Spinal cord (tissue), 10 donors: ENCODE measurements around the gene SPATS2L. TPM values are rescaled to one million over a fixed set of nuclear protein-coding genes. Genes with fewer than 3 reads are reported as not detected.

Experiments
- DNase-seq, 6 donors: peaks; one replicate each; pipeline versions ENCODE4 v3.0.0 to v3.0.0-alpha.2; 2013 to 2015; ENCODE audit warnings: low spot score in 6 of 6, low read depth in 4 of 6
- H3K27ac ChIP-seq: one replicate; pipeline ENCODE4 v1.5.1; 2013; ENCODE audit warnings: low read depth, low read length, control low read depth
- H3K27me3 ChIP-seq: one replicate; pipeline ENCODE4 v1.6.1; 2013; ENCODE audit warnings: low read length; ENCODE audit not compliant: control insufficient read depth, insufficient read depth
- H3K36me3 ChIP-seq: one replicate; pipeline ENCODE4 v1.6.1; 2013; ENCODE audit warnings: low read length; ENCODE audit not compliant: control insufficient read depth, insufficient read depth
- H3K4me1 ChIP-seq: one replicate; pipeline ENCODE4 v1.6.1; 2013; ENCODE audit warnings: low read length; ENCODE audit not compliant: control insufficient read depth, insufficient read depth
- H3K4me3 ChIP-seq: one replicate; pipeline ENCODE4 v1.5.1; 2013; ENCODE audit warnings: low read depth, low read length, control low read depth
- H3K9me3 ChIP-seq: one replicate; pipeline ENCODE4 v1.6.1; 2013; ENCODE audit warnings: low read length; ENCODE audit not compliant: control insufficient read depth, insufficient read depth
- WGBS: methylation state at CpG from one replicate; pipeline ENCODE4 v1.1.5; 2013; ENCODE audit warnings: missing lambda C conversion rate; ENCODE audit not compliant: insufficient coverage; 5-methylcytosine and 5-hydroxymethylcytosine counted together
- polyA plus RNA-seq, 2 donors: library from polyadenylated mRNA; unstranded; fragments of 120-200 nt; gene quantifications; one replicate each; pipeline ENCODE4 v1.2.1, GENCODE V29; 2013; ENCODE audit not compliant: insufficient read length in 2 of 2
- total RNA-seq, 2 donors: library from RNA; depleted of rRNA in 1 of 2; stranded (reverse); fragments of 120-200 nt in 1 of 2; fragments of >200 nt in 1 of 2; gene quantifications; one replicate each; pipeline versions ENCODE4 v1.2.3 to v1.2.4, GENCODE V29; 2013 to 2014
- donor health status: healthy.

Gene SPATS2L
- total and polyA plus RNA-seq, 4 donors: 75.3 to 144 (median 108) TPM

GRCh38 chr2:200490001-200490400, 183.5 kb downstream of the SPATS2L start:
- Histone ChIP-seq H3K9me3 (no peaks in the 10 kb centered on the region), H3K36me3 (peaks cover 12% of the 10 kb centered on the region), H3K27me3 (no peaks in the 10 kb centered on the region), H3K27ac (no peak overlapping the region), H3K4me1 (no peaks in the 10 kb centered on the region), H3K4me3 (no peak overlapping the region)
- WGBS: 93% methylated on average over 21 of the region's 22 CpGs
- DNase-seq: no peak

- H3K4me1 ChIP-seq: no peaks in the 10 kb centered on the region
- H3K36me3 ChIP-seq: peaks cover 16% of the 10 kb centered on the region
- no peaks in the 10 kb centered on the region for H3K27me3 ChIP-seq
- DNase-seq: no peak
- H3K9me3 ChIP-seq: no peaks in the 10 kb centered on the region
- H3K27ac ChIP-seq: no peak overlapping the region
- H3K4me3 ChIP-seq: no peak overlapping the region
Measured at GRCh38 chr2:200492656-200493055, 186.2 kb downstream of the SPATS2L start.

DNA sequence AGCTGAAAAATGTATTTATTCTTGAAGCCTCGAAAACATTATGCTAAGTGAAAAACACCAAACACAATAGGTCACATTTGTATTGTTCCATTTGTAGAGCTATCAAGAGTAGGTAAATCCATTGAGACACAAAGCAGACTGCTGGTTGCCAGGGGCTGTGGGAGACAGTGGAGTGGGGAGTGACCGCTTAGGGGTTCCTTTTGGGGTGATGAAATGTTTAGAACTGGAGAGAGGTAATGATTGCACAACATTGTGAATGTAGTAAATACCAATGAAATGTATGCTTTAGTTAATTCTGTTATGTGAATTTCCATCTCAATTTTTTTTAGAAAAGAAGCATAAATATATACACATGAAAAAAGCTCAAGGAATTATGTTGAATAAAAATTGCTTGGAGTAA, 187.6 kb downstream of the SPATS2L start:
- Histone ChIP-seq H3K27ac (no peak overlapping the region), H3K4me1 (no peaks in the 10 kb centered on the region), H3K9me3 (no peaks in the 10 kb centered on the region), H3K36me3 (peaks cover 16% of the 10 kb centered on the region), H3K27me3 (no peaks in the 10 kb centered on the region), H3K4me3 (no peak overlapping the region)
- WGBS: no CpG with 5 or more reads among the region's 2 CpGs
- no peak for DNase-seq

DNA sequence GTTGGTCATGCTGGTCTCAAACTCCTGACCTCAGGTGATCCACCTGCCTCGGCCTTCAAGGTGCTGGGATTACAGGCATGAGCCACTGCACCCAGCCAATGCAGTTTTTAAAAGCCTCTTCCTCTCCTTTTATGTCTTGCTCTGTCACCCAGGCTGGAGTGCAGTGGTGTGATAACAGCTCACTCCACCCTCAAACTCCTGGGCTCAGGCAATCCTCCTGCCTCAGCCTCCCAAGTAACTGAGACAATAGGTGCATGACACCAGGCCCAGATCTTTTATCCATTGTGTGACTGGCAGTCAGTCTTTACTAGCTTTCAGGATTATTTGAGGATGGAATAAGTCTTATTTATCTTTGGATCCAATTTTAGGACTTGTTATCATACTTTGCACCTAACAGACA, 190.2 kb downstream of the SPATS2L start:
- Histone ChIP-seq H3K4me1 (no peaks in the 10 kb centered on the region), H3K4me3 (no peak overlapping the region), H3K9me3 (no peaks in the 10 kb centered on the region), H3K27me3 (no peaks in the 10 kb centered on the region), H3K27ac (no peak overlapping the region), H3K36me3 (peaks cover 9% of the 10 kb centered on the region)
- no peak for DNase-seq
- 100% methylated on average over 1 of the region's 1 CpG for WGBS

DNA sequence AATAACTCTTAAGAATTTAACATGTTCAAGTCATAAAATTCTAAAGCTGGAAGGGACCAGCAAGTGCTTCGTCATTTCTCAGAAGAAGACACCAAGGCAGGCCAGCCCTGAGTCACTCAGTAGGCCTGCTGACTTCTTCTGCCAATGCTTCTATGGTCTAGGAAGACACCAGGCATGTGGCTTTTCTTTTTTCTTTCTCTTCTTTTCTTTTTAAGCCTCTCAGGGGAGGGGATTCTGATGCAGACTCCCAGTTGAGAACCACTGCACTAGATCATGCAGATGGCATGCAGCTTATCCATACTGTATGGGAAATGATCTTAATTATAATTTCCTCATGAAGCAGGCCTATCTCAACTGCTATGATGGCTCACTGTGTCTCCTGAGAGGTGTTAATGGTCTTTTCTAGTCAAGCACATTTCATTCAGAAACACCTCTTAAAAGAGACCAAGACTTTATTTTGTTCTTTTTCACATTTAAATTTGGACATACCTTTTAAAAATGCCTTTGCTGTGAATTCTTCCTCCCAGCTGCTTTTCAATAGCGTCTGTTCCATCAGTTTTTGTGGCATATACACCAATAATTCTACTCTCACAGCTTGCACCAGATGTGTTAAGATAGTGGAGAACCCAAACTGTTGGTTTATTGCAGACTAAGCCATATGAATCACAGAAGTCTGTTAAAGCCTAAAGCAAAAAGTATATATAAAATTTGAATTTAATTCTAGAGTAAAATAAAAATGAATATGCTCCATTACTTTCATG, 192.1 kb downstream of the SPATS2L start:
- DNase-seq: peak in 1 of 6 donors; percentile 50
- H3K4me3 ChIP-seq: no peak overlapping the region
- WGBS: 100% methylated on average over 1 of the region's 2 CpGs
- H3K27ac ChIP-seq: no peak overlapping the region
- no peaks in the 10 kb centered on the region for H3K9me3 ChIP-seq
- no peaks in the 10 kb centered on the region for H3K27me3 ChIP-seq
- H3K36me3 ChIP-seq: peaks cover 9% of the 10 kb centered on the region
- H3K4me1 ChIP-seq: no peaks in the 10 kb centered on the region

DNA sequence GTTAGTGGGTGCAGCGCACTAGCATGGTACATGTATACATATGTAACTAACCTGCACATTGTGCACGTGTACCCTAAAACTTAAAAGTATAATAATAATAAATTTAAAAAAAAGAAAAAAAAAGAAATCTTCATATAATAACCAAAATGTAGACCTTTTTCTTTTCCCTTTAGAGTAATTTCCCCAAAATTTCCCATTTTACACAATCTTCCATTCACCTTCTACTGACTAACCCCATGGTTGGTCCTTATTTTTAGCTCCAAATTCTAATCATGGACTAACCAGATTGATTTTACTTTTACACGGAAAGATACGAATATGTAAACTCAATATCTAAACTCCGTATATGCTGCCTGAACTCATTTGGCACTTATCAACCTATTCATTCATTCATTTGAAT, 195.7 kb downstream of the SPATS2L start:
- Histone ChIP-seq H3K4me1 (no peaks in the 10 kb centered on the region), H3K27ac (no peak overlapping the region), H3K36me3 (peaks cover 5% of the 10 kb centered on the region), H3K27me3 (no peaks in the 10 kb centered on the region), H3K4me3 (no peak overlapping the region), H3K9me3 (no peaks in the 10 kb centered on the region)
- 100% methylated on average over 3 of the region's 5 CpGs for WGBS
- DNase-seq: no peak

DNA sequence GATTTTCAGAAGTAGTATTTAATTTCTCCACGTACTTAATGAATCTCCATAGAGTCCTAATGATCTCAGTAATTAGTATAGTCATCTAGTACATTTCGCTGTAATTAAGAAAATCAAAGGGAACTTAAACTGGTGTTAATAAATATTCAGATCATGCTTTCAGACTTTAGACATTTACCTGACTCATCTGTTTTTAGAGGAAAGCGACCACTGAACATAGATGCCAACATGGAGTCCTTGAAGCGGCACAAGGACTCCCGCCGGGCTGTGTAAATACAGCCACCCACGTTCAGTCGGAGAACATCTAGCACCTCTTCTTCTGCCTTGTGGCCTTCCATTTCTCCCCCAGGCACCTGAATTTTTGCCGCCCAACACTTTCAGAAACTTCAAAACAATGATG, 200.2 kb downstream of the SPATS2L start:
- Histone ChIP-seq H3K4me3 (no peak overlapping the region), H3K4me1 (peaks cover 7% of the 10 kb centered on the region), H3K36me3 (peaks cover 5% of the 10 kb centered on the region), H3K27ac (no peak overlapping the region), H3K9me3 (no peaks in the 10 kb centered on the region), H3K27me3 (no peaks in the 10 kb centered on the region)
- WGBS: 81% methylated on average over 6 of the region's 9 CpGs
- no peak for DNase-seq

- Histone ChIP-seq H3K27ac (no peak overlapping the region), H3K4me3 (no peak overlapping the region), H3K4me1 (peaks cover 7% of the 10 kb centered on the region), H3K9me3 (no peaks in the 10 kb centered on the region), H3K27me3 (no peaks in the 10 kb centered on the region), H3K36me3 (peaks cover 5% of the 10 kb centered on the region)
- no peak for DNase-seq
- 100% methylated on average over 1 of the region's 2 CpGs for WGBS
Measured at GRCh38 chr2:200507179-200507578, 200.7 kb downstream of the SPATS2L start.

GRCh38 chr2:200509235-200509611, 202.7 kb downstream of the SPATS2L start:
- H3K36me3 ChIP-seq: no peaks in the 10 kb centered on the region
- WGBS: 39% methylated on average over 8 of the region's 8 CpGs
- DNase-seq: no peak
- no peaks in the 10 kb centered on the region for H3K9me3 ChIP-seq
- H3K27ac ChIP-seq: peak overlapping the region; percentile 58
- no peaks in the 10 kb centered on the region for H3K27me3 ChIP-seq
- peaks cover 7% of the 10 kb centered on the region for H3K4me1 ChIP-seq
- H3K4me3 ChIP-seq: peak overlapping the region; percentile 74

- Histone ChIP-seq H3K9me3 (no peaks in the 10 kb centered on the region), H3K4me3 (peak within 1 kb of the TSS; percentile 74), H3K4me1 (peaks cover 7% of the 10 kb centered on the region), H3K36me3 (no peaks in the 10 kb centered on the region), H3K27ac (peak within 1 kb of the TSS; percentile 58), H3K27me3 (no peaks in the 10 kb centered on the region)
- DNase-seq: peak; percentile 57 to 95 (median 76)
- under 1% methylated on average over 72 of the region's 78 CpGs for WGBS
Measured at GRCh38 chr2:200509612-200510433, 203.3 kb downstream of the SPATS2L start, which contains the start of gene KCTD18. Gene KCTD18, minus strand, starts transcription at chr2:200510068. Its CDS starts 3,052 bp downstream, at chr2:200507016.
